HepG2 (cell line): Measurements from ENCODE around the gene HNRNPUL1. TPM values are rescaled to one million over a fixed set of nuclear protein-coding genes. Genes with fewer than 3 reads are reported as not detected.

Source experiments
- FOSL1 ChIP-seq: sonication (generic); formaldehyde crosslinking; IDR thresholded peaks from 2 replicates; pipeline ENCODE4 v1.9.0; 2021; ENCODE audit warnings: missing genetic modification reagents, borderline replicate concordance
- NPAS2 ChIP-seq: sonication (generic); formaldehyde crosslinking; IDR thresholded peaks from 2 replicates; pipeline ENCODE4 v1.8.0; 2022; ENCODE audit warnings: mild to moderate bottlenecking, missing genetic modification reagents, borderline replicate concordance
- NRL ChIP-seq: sonication (generic); formaldehyde crosslinking; IDR thresholded peaks from 2 replicates; pipeline ENCODE4 v1.5.0; 2020; ENCODE audit warnings: missing genetic modification reagents, mild to moderate bottlenecking, moderate library complexity, borderline replicate concordance
- SIN3B ChIP-seq: fragments of 150-350 bp; IDR thresholded peaks from 2 replicates; pipeline ENCODE4 v1.6.1; 2014; ENCODE audit warnings: low read length
- SNAPC2 ChIP-seq: sonication (generic); formaldehyde crosslinking; IDR thresholded peaks from 2 replicates; pipeline ENCODE4 v1.8.1; 2022; ENCODE audit warnings: mild to moderate bottlenecking, missing genetic modification reagents
- TAF1 ChIP-seq: sonication (generic); formaldehyde crosslinking; IDR thresholded peaks from 2 replicates; pipeline ENCODE4 v1.4.0; 2020; ENCODE audit warnings: missing genetic modification reagents
- USF2 ChIP-seq, 2 experiments: sonication (generic) in 1 of 2; formaldehyde crosslinking in 1 of 2; IDR thresholded peaks; 2 replicates each; pipeline versions ENCODE4 v1.5.1 to v1.6.1; 2011 to 2020; ENCODE audit warnings: borderline replicate concordance in 1 of 2, low read depth in 1 of 2, low read length in 1 of 2, mild to moderate bottlenecking in 1 of 2, missing genetic modification reagents in 1 of 2, moderate library complexity in 1 of 2
- ZBTB7A ChIP-seq: sonication (generic); formaldehyde crosslinking; IDR thresholded peaks from 2 replicates; pipeline ENCODE4 v1.8.0; 2022; ENCODE audit warnings: mild to moderate bottlenecking, missing genetic modification reagents
- ZFYVE20 ChIP-seq: sonication (generic); formaldehyde crosslinking; IDR thresholded peaks from 2 replicates; pipeline ENCODE4 v1.8.0; 2023; ENCODE audit warnings: low read depth, mild to moderate bottlenecking, moderate library complexity, missing genetic modification reagents, borderline replicate concordance
- ZMAT5 ChIP-seq: sonication (generic); formaldehyde crosslinking; IDR thresholded peaks from 2 replicates; pipeline ENCODE4 v1.5.0; 2020; ENCODE audit warnings: mild to moderate bottlenecking, low read depth, missing genetic modification reagents, borderline replicate concordance
- ZMYM3 ChIP-seq: sonication (generic); formaldehyde crosslinking; IDR thresholded peaks from 2 replicates; pipeline ENCODE4 v1.5.1; 2020; ENCODE audit warnings: mild to moderate bottlenecking, missing genetic modification reagents
- ZNF143 ChIP-seq: sonication (generic); formaldehyde crosslinking; IDR thresholded peaks from 2 replicates; pipeline ENCODE4 v1.4.0; 2020; ENCODE audit warnings: missing genetic modification reagents
- ZNF326 ChIP-seq: sonication (generic); formaldehyde crosslinking; IDR thresholded peaks from 2 replicates; pipeline ENCODE4 v1.4.0; 2020; ENCODE audit warnings: missing genetic modification reagents, borderline replicate concordance
- ZNF343 ChIP-seq: sonication (generic); formaldehyde crosslinking; IDR thresholded peaks from 2 replicates; pipeline ENCODE4 v1.4.0; 2020; ENCODE audit warnings: mild to moderate bottlenecking, missing genetic modification reagents
- ZNF574 ChIP-seq: sonication (generic); formaldehyde crosslinking; IDR thresholded peaks from 2 replicates; pipeline ENCODE4 v1.4.0; 2020; ENCODE audit warnings: missing genetic modification reagents
- ZNF704 ChIP-seq: sonication (generic); formaldehyde crosslinking; IDR thresholded peaks from 2 replicates; pipeline ENCODE4 v1.8.1; 2023; ENCODE audit warnings: mild to moderate bottlenecking, inconsistent platforms, moderate library complexity, missing genetic modification reagents, borderline replicate concordance
- ZNF883 ChIP-seq: sonication (generic); formaldehyde crosslinking; IDR thresholded peaks from 2 replicates; pipeline ENCODE4 v1.5.1; 2020; ENCODE audit warnings: mild to moderate bottlenecking, missing genetic modification reagents; ENCODE audit errors: not compliant biosample characterization
- ZSCAN5A ChIP-seq: sonication (generic); formaldehyde crosslinking; IDR thresholded peaks from 2 replicates; pipeline ENCODE4 v1.8.0; 2022; ENCODE audit warnings: mild to moderate bottlenecking, missing genetic modification reagents, borderline replicate concordance
- polyA plus RNA-seq, 8 experiments: library from polyadenylated mRNA; depleted of rRNA in 3 of 8; stranded (reverse) in 7 of 8; unstranded in 1 of 8; fragments of >200 nt; fragmentation: Illumina TruSeq in 4 of 8; extraction: Trizol in 4 of 8; gene quantifications; 2 replicates each; pipeline versions ENCODE4 v1.2.1 to v1.2.3, GENCODE V29; 2011 to 2016; ENCODE audit warnings: low read depth in 4 of 8, missing spikeins in 1 of 8, mixed read lengths in 1 of 8; ENCODE audit not compliant: insufficient read depth in 1 of 8
- total RNA-seq, 5 experiments: library from RNA; depleted of rRNA; stranded (reverse); fragments of >200 nt; fragmentation: Illumina TruSeq; extraction: Trizol; gene quantifications; 2 replicates each; pipeline ENCODE4 v1.2.3, GENCODE V29; 2016; ENCODE audit warnings: low read depth in 1 of 5

Gene HNRNPUL1
- total and polyA plus RNA-seq, 2 of the 13 experiments (the other 11 are each of a cell fraction or from before 2014, with no cell fraction given) = 30.9 to 81.7 TPM

- TF ChIP-seq NRL (CRISPR knock-in tag) = 0 out of 2 replicates have a peak, but pooled peaks have one; percentile 9
- TF ChIP-seq SIN3B = no peak
- TF ChIP-seq SNAPC2 (CRISPR knock-in tag) = no peak
- no peak for TF ChIP-seq FOSL1 (CRISPR knock-in tag)
- no peak for TF ChIP-seq ZMAT5 (CRISPR knock-in tag)
- TF ChIP-seq ZMYM3 = peak; percentile 27
- no peak for TF ChIP-seq ZSCAN5A (CRISPR knock-in tag)
- peak; percentile 1 for TF ChIP-seq ZNF883 (CRISPR knock-in tag)
- TF ChIP-seq ZNF704 (CRISPR knock-in tag) = 0 out of 2 replicates have a peak, but pooled peaks have one; percentile 61
- TF ChIP-seq ZNF326 = no peak
- no peak for TF ChIP-seq ZBTB7A
- TF ChIP-seq ZNF143 (CRISPR knock-in tag) = no peak
- TF ChIP-seq ZNF343 (CRISPR knock-in tag) = 0 out of 2 replicates have a peak, but pooled peaks have one; percentile 11
- no peak for TF ChIP-seq ZNF574 (CRISPR knock-in tag)
- no peak for TF ChIP-seq ZFYVE20
- no peak for TF ChIP-seq TAF1 (CRISPR knock-in tag)
- TF ChIP-seq USF2 (IDR thresholded peaks at IDR 0.05; ENCODE audit: low read depth, low read length) = no peak
- no peak for TF ChIP-seq USF2 (CRISPR knock-in tag; IDR thresholded peaks at IDR 0.05; ENCODE audit: borderline replicate concordance)
- no peak for TF ChIP-seq NPAS2 (CRISPR knock-in tag)
Measured at GRCh38 chr19:41226874-41227390, 37.2 kb upstream of the HNRNPUL1 start (continued).
